SU-DHL-6 (cell line): Measurements from ENCODE around the gene PCF11.

Experiments
- H2AFZ ChIP-seq: fragments of 200-600 bp; sonication (generic); 2 replicates; pipeline ENCODE4 v1.6.1; 2014; ENCODE audit warnings: low read depth, mild to moderate bottlenecking, moderate library complexity, mixed read lengths, antibody characterized with exemption, low read length; ENCODE audit not compliant: severe bottlenecking
- H3F3A ChIP-seq: fragments of 200-600 bp; shearing (Covaris generic); 2 replicates; pipeline ENCODE4 v1.6.0; 2016; ENCODE audit warnings: antibody characterized with exemption, mild to moderate bottlenecking; ENCODE audit not compliant: insufficient read depth
- H3K27ac ChIP-seq: fragments of 200-600 bp; sonication (generic); 2 replicates; pipeline ENCODE4 v1.5.1; 2016; ENCODE audit warnings: low read depth, mild to moderate bottlenecking, low read length, moderate library complexity, mixed read lengths
- H3K27me3 ChIP-seq: fragments of 200-600 bp; sonication (generic), shearing (Covaris generic); 2 replicates; pipeline ENCODE4 v1.6.0; 2014; ENCODE audit warnings: mild to moderate bottlenecking, low read length
- H3K36me3 ChIP-seq: fragments of 200-600 bp; sonication (generic); 2 replicates; pipeline ENCODE4 v1.6.1; 2014; ENCODE audit warnings: mild to moderate bottlenecking, low read length, mixed read lengths
- H3K4me2 ChIP-seq: fragments of 300-600, 200-600 bp; shearing (Covaris generic), sonication (generic); 2 replicates; pipeline ENCODE4 v1.6.0; 2014; ENCODE audit warnings: low read length, low read depth, mild to moderate bottlenecking; ENCODE audit not compliant: poor library complexity, severe bottlenecking
- H3K4me3 ChIP-seq: fragments of 200-600 bp; sonication (generic); 2 replicates; pipeline ENCODE4 v1.5.1; 2014; ENCODE audit warnings: antibody characterized with exemption, low read length, mild to moderate bottlenecking, mixed read lengths; ENCODE audit not compliant: insufficient read depth, poor library complexity, severe bottlenecking
- H3K79me2 ChIP-seq: fragments of 200-600 bp; sonication (generic); 2 replicates; pipeline ENCODE4 v1.6.1; 2014; ENCODE audit warnings: mild to moderate bottlenecking, low read length, moderate library complexity; ENCODE audit not compliant: insufficient read depth
- H3K9ac ChIP-seq: fragments of 200-600 bp; sonication (generic); 2 replicates; pipeline ENCODE4 v1.7.0; 2014; ENCODE audit warnings: mild to moderate bottlenecking, low read length
- H3K9me2 ChIP-seq: fragments of 200-600 bp; sonication (generic); replicated peaks from 2 replicates; pipeline ENCODE4 v1.6.1; 2014; ENCODE audit warnings: low read length; ENCODE audit not compliant: insufficient read depth
- H3K9me3 ChIP-seq: fragments of 200-600 bp; sonication (generic); 2 replicates; pipeline ENCODE4 v1.6.1; 2014; ENCODE audit warnings: low read length, mixed read lengths; ENCODE audit not compliant: insufficient read depth
- H4K20me1 ChIP-seq: fragments of 200-600 bp; sonication (generic); 2 replicates; pipeline ENCODE4 v1.6.1; 2014; ENCODE audit warnings: low read depth, mild to moderate bottlenecking, antibody characterized with exemption, low read length, moderate library complexity, mixed read lengths
- EZH2phosphoT487 ChIP-seq: fragments of 200-600 bp; sonication (generic), shearing (Covaris generic); conservative IDR thresholded peaks from 2 replicates; pipeline ENCODE4 v1.6.1; 2018; ENCODE audit warnings: mild to moderate bottlenecking, antibody characterized with exemption, low read length, moderate library complexity, mixed read lengths
- TF ChIP-seq, protein P1 (sequence below): fragments of 200-600 bp; sonication (generic); IDR thresholded peaks from one replicate; pipeline ENCODE4 v1.5.1; 2017; ENCODE audit warnings: antibody characterized with exemption, mild to moderate bottlenecking, low read length, moderate library complexity; ENCODE audit not compliant: insufficient read depth, poor library complexity, severe bottlenecking

The PCF11 gene

DNA sequence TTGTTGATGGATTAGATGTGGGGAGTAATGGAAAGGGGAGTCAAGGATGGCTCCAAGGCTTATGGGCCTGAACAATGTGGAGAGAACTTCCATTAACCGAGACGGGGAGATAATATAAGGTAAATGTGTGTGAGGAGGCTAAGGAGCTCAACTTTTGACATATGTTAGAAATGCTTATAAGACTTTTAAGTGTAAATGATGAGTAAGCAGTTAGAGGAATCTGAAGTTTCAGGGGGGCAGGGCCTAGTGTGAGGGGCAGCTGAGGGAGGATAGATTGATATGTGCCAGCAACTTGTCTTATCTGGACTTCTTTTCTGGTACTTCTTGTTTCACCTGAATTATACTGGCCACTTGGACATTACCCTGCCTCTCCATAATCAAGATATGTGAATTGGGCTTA, 66.5 kb downstream of the PCF11 start:
- Histone ChIP-seq H3K27me3 (no peaks in the 10 kb centered on the region), H2AFZ (no peak overlapping the region)
- TF ChIP-seq, protein P1, sequence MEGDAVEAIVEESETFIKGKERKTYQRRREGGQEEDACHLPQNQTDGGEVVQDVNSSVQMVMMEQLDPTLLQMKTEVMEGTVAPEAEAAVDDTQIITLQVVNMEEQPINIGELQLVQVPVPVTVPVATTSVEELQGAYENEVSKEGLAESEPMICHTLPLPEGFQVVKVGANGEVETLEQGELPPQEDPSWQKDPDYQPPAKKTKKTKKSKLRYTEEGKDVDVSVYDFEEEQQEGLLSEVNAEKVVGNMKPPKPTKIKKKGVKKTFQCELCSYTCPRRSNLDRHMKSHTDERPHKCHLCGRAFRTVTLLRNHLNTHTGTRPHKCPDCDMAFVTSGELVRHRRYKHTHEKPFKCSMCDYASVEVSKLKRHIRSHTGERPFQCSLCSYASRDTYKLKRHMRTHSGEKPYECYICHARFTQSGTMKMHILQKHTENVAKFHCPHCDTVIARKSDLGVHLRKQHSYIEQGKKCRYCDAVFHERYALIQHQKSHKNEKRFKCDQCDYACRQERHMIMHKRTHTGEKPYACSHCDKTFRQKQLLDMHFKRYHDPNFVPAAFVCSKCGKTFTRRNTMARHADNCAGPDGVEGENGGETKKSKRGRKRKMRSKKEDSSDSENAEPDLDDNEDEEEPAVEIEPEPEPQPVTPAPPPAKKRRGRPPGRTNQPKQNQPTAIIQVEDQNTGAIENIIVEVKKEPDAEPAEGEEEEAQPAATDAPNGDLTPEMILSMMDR = no peak
- TF ChIP-seq EZH2phosphoT487 = no peak

DNA sequence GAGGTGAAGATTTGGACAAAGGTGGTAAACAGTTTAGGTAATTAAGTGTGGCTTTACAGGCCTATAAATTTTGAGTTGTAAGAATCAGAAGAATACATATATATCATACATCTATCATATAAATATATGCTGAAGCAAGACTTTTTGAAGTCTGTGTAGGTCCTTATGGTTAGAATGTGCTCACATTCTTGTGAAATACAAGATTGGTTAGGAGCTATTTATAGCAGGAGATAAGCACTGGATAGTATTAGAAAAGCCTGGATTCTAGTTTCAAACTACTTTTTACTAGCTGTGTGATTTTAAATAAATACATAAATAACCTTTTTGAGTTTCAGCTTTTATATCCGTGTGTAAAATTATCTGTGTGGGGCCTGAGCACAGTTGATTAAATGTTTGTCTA, 78.9 kb downstream of the PCF11 start:
- no peak overlapping the region for H2AFZ ChIP-seq
- no peak overlapping the region for H3K27ac ChIP-seq
- no peaks in the 10 kb centered on the region for H4K20me1 ChIP-seq
- no peak overlapping the region for H3K4me3 ChIP-seq
- no peaks in the 10 kb centered on the region for H3K36me3 ChIP-seq
- H3F3A ChIP-seq = no peaks in the 10 kb centered on the region
- no peaks in the 10 kb centered on the region for H3K9me3 ChIP-seq
- no peak overlapping the region for H3K4me2 ChIP-seq
- TF ChIP-seq EZH2phosphoT487 = no peak
- TF ChIP-seq, protein P1 = no peak
- no peak overlapping the region for H3K9ac ChIP-seq
- H3K27me3 ChIP-seq = no peaks in the 10 kb centered on the region
- H3K9me2 ChIP-seq = no peaks in the 10 kb centered on the region
- H3K79me2 ChIP-seq = no peaks in the 10 kb centered on the region

More for the DNA sequence above, 66.5 kb downstream of the PCF11 start:
- Histone ChIP-seq H3K4me2 (no peak overlapping the region), H3K9me2 (no peaks in the 10 kb centered on the region), H3K27ac (no peak overlapping the region), H3K4me3 (no peak overlapping the region), H3K9me3 (no peaks in the 10 kb centered on the region), H3K9ac (no peak overlapping the region), H4K20me1 (no peaks in the 10 kb centered on the region), H3K36me3 (no peaks in the 10 kb centered on the region), H3F3A (no peaks in the 10 kb centered on the region), H3K79me2 (no peaks in the 10 kb centered on the region)
